NOMO-1 (cell line): ENCODE measurements around the gene PGS1.
A peak's percentile ranks its signal among the peaks of the same experiment; 100 is the strongest.

ENCODE experiments used
- DNase-seq, 2 experiments: peaks; one replicate each; lab custom pipeline; 2025; ENCODE audit not compliant: unreplicated experiment in 2 of 2; lab: John Stamatoyannopoulos, UW

The PGS1 gene

GRCh38 chr17:78362232-78362631 lies 16.2 kb upstream of the PGS1 start:
- DNase-seq, result no peak

- DNase-seq, result no peak
These were observed 15.8 kb upstream of the PGS1 start for GRCh38 chr17:78362671-78363070.

- no peak for DNase-seq
These were observed 13.8 kb upstream of the PGS1 start for GRCh38 chr17:78364436-78365281.

GRCh38 chr17:78365561-78366108 lies 12.8 kb upstream of the PGS1 start:
- no peak for DNase-seq

- no peak for DNase-seq
These were observed 12.2 kb upstream of the PGS1 start for GRCh38 chr17:78366109-78366848.

- no peak for DNase-seq
These were observed 11.3 kb upstream of the PGS1 start for GRCh38 chr17:78367193-78367592.

- DNase-seq, result no peak
These were observed 10.1 kb upstream of the PGS1 start for GRCh38 chr17:78368348-78368747.

GRCh38 chr17:78368854-78369495 lies 9.5 kb upstream of the PGS1 start:
- no peak for DNase-seq

GRCh38 chr17:78369791-78370381 lies 8.6 kb upstream of the PGS1 start:
- DNase-seq, result no peak

- no peak for DNase-seq
These were observed 7.4 kb upstream of the PGS1 start for GRCh38 chr17:78371056-78371455.

- no peak for DNase-seq
These were observed 5.6 kb upstream of the PGS1 start for GRCh38 chr17:78372841-78373240.

- DNase-seq, result no peak
These were observed 4.3 kb upstream of the PGS1 start for GRCh38 chr17:78374189-78374588.

GRCh38 chr17:78374631-78375274 lies 3.7 kb upstream of the PGS1 start:
- no peak for DNase-seq

- peak; percentile 19 to 74 for DNase-seq
These were observed 2.9 kb upstream of the PGS1 start for GRCh38 chr17:78375401-78376151.

- DNase-seq, result peak in 1 of 2 experiments; percentile 51
These were observed 2.3 kb upstream of the PGS1 start for GRCh38 chr17:78376161-78376560.

GRCh38 chr17:78377858-78378224 lies 608 bp upstream of the PGS1 start:
- no peak for DNase-seq

- peak in 1 of 2 experiments; percentile 22 for DNase-seq
These were observed 662 bp downstream of the PGS1 start for GRCh38 chr17:78379131-78379491.

GRCh38 chr17:78380370-78380769 lies 1.9 kb downstream of the PGS1 start:
- no peak for DNase-seq

- peak; percentile 44 to 96 for DNase-seq
These were observed 3.3 kb downstream of the PGS1 start for GRCh38 chr17:78381601-78382232.
